GM18499 (cell line): ENCODE measurements around the gene RELCH.

ENCODE experiments used
- ATAC-seq: cut with Tn5 transposase; IDR thresholded peaks from one replicate; pipeline ENCODE4 v1.9.1; 2021; ENCODE audit warnings: moderate number of reproducible peaks; ENCODE audit not compliant: insufficient read depth, unreplicated experiment

RELCH gene

GRCh38 chr18:62186499-62186773, 619 bp upstream of the RELCH start:
- no peak for ATAC-seq

DNA sequence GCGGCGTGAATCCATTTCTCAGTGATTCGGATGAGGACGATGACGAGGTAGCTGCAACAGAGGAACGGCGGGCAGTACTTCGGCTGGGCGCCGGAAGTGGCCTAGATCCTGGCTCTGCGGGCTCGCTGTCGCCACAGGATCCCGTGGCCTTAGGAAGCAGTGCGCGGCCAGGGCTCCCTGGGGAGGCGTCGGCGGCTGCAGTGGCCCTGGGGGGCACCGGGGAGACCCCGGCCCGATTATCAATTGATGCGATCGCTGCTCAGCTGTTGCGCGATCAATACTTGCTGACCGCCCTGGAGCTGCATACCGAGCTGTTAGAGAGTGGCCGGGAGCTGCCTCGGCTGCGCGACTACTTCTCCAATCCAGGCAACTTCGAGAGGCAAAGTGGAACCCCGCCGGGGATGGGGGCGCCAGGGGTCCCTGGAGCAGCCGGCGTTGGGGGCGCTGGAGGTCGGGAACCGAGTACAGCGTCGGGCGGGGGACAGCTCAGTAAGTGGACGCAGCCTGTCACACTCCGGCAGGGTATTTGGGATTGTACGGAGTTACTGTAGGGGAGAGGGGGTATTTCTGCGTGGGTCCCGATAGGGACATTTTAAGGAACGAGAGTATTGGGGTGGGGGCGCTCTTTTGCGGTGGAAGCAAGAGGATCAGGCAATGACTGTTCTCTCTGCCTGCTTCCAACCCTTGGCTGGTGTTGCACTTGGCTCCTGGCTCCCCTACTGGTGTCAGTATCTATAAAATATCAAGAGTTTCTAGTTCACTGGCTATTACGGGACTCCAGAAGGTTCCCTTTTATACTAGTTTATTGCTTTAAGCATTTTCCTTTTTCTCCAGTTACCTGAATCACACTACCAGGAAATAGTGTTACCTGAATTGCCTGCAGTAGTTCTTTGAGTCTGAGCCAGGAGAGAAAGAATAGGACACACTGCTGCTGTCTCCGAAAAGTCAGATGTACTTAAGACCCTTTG, 772 bp downstream of the RELCH start:
- ATAC-seq = peak; percentile 20

DNA sequence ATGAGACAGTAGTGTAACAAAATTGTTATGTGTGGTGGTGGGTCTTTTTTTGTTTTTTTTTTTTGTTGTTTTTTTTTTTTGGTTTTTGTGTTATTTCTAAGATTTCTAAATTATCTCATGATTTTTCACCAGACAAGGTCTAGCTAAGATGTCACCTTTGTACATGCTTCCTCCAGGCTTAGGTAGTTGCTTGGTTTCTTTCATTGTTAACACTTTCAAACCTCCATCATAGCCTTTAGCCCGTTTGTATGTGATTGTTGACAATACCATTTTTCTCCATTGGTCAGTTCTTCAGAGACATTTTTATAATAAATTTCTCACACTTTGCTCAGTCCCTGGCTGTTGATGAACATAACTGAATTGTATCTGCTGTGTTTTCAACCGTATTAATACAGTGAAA, 2.2 kb downstream of the RELCH start:
- ATAC-seq = no peak

- ATAC-seq = no peak
Measured at GRCh38 chr18:62196079-62196478, 9.0 kb downstream of the RELCH start.

DNA sequence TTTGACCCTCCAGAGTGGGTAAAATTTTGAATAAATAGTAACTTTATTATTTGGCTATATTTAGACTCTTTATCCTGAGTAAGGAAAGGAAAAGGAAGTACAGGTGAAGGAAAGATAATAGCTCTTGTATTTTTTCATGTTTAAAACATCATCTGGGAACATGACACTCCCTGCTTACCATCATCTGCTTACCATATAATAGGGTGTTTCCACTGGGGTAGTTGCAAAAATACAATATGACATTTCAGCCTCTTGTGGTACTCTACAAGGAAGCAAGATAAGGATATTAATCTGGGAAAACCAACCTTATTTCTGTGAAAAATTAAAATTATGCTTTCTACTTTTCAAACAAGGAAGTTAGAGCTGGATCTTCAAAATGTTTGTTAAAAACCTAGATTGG, 9.9 kb downstream of the RELCH start:
- no peak for ATAC-seq

DNA sequence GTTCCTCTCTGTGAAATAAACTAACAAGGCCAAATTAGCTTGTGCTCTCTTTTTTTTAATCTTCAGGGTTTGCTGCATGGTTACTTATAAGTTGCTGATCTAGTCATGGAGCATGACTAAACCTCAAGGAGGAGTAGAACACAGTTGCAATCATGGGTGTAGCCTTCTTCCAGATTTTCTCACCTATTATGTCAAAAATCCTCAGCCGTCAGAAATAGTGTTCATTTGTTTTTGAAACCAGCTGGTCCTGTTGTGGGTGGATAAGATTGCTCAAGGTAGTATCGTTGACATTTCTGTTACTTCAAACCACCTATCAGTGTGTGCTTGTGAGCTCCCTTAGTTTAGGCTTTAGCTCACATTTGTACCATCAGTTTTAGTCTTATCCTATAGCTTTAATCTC, 11.2 kb downstream of the RELCH start:
- ATAC-seq = no peak

GRCh38 chr18:62199629-62200028, 12.6 kb downstream of the RELCH start:
- ATAC-seq = no peak

- no peak for ATAC-seq
Measured at GRCh38 chr18:62200121-62200914, 13.3 kb downstream of the RELCH start.

- no peak for ATAC-seq
Measured at GRCh38 chr18:62201870-62202269, 14.8 kb downstream of the RELCH start.

DNA sequence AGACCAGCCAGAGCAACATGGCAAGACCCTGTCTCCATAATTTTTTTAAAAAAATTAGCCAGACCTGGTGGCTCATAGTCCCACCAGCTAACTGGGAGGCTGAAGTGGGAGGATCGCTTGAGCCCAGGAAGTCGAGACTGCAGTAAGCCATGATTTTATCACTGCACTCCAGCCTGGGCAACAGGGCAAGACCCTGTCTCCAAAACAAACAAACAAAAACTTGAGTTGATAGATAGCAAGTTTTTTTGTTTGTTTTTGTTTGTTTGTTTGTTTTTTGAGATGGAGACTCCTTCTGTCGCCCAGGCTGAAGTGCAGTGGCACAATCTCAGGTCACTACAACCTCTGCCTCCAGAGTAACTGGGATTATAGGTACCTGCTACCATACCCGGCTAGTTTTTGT, 18.8 kb downstream of the RELCH start:
- ATAC-seq = no peak

- ATAC-seq = no peak
Measured at GRCh38 chr18:62206593-62206992, 19.5 kb downstream of the RELCH start.

GRCh38 chr18:62209046-62209445, 22.0 kb downstream of the RELCH start:
- ATAC-seq = no peak

GRCh38 chr18:62210138-62210537, 23.1 kb downstream of the RELCH start:
- no peak for ATAC-seq

- no peak for ATAC-seq
Measured at GRCh38 chr18:62211325-62211828, 24.3 kb downstream of the RELCH start.

- ATAC-seq = no peak
Measured at GRCh38 chr18:62214790-62215189, 27.7 kb downstream of the RELCH start.

DNA sequence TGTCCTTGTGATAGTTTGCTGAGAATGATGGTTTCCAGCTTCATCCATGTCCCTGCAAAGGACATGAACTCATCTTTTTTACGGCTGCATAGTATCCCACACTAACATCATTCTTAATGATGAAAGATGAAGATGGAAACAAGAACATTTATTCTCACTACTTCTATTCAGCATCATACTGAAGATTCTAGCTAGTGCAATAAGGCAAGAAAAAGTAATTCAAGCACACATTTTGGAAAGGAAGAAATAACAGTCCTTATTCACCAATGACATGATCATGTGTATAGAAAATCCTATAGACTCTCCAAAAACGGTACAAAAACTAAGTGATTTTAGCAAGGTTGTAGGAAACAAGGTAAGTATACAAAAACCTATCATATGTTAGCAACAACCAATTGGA, 37.2 kb downstream of the RELCH start:
- ATAC-seq = no peak

- no peak for ATAC-seq
Measured at GRCh38 chr18:62226047-62226446, 39.0 kb downstream of the RELCH start.

DNA sequence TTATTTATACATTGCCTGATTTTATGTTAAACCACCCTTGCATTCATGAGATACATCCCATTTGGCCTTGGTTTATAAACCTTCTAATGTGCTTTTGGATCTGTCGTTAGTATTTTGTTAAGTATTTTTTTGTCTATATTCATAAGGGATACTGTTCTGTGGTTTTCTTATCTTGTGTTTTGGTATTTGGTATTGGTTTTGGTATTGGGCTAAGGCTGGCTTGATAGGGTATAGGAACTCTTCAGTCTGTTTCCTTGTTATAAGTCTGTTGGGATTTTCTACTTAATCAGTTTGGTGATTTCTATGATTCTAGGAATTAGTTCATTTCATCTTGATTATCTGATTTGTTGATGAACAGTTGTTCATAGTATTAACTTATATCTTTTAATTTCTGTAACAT, 49.2 kb downstream of the RELCH start:
- no peak for ATAC-seq

- ATAC-seq = no peak
Measured at GRCh38 chr18:62239475-62239874, 52.4 kb downstream of the RELCH start.

GRCh38 chr18:62242955-62243354, 55.9 kb downstream of the RELCH start:
- ATAC-seq = no peak

GRCh38 chr18:62245177-62245576, 58.1 kb downstream of the RELCH start:
- ATAC-seq = no peak
